Smooth muscle cell (in vitro differentiated cells): Measurements from ENCODE around the gene CORO6. TPM values are rescaled to one million over a fixed set of nuclear protein-coding genes. Genes with fewer than 3 reads are reported as not detected.

ENCODE experiments used
- DNase-seq: peaks from one replicate; lab custom pipeline; 2025; ENCODE audit not compliant: unreplicated experiment; lab: John Stamatoyannopoulos, UW
- H2AFZ ChIP-seq: fragments of 200-600 bp; sonication (generic); 2 replicates; pipeline ENCODE4 v1.6.0; 2016; ENCODE audit warnings: antibody characterized with exemption, low read depth, mild to moderate bottlenecking
- H3F3A ChIP-seq: fragments of 200-600 bp; sonication (generic); 2 replicates; pipeline ENCODE4 v1.6.0; 2017; ENCODE audit warnings: antibody characterized with exemption, low read depth
- H3K27ac ChIP-seq: fragments of 200-600 bp; sonication (generic); 2 replicates; pipeline ENCODE4 v1.5.1; 2016; ENCODE audit warnings: low read depth, mild to moderate bottlenecking
- H3K27me3 ChIP-seq: fragments of 200-600 bp; sonication (generic); 2 replicates; pipeline ENCODE4 v1.6.1; 2016; ENCODE audit warnings: low read depth, mild to moderate bottlenecking
- H3K36me3 ChIP-seq: fragments of 200-600 bp; sonication (generic); 2 replicates; pipeline ENCODE4 v1.5.1; 2016; ENCODE audit warnings: low read depth
- H3K4me1 ChIP-seq: fragments of 200-600 bp; sonication (generic); 2 replicates; pipeline ENCODE4 v1.5.1; 2016; ENCODE audit warnings: low read depth
- H3K4me2 ChIP-seq: fragments of 200-600 bp; sonication (generic); 2 replicates; pipeline ENCODE4 v1.6.0; 2016; ENCODE audit warnings: mild to moderate bottlenecking
- H3K4me3 ChIP-seq: fragments of 200-600 bp; sonication (generic); 2 replicates; pipeline ENCODE4 v1.5.1; 2016; ENCODE audit warnings: mild to moderate bottlenecking
- H3K79me2 ChIP-seq: fragments of 200-600 bp; sonication (generic); 2 replicates; pipeline ENCODE4 v1.6.0; 2016; ENCODE audit warnings: low read depth, mild to moderate bottlenecking
- H3K9ac ChIP-seq: fragments of 200-600 bp; sonication (generic); 2 replicates; pipeline ENCODE4 v1.6.0; 2016; ENCODE audit warnings: low read depth
- H3K9me3 ChIP-seq: fragments of 200-600 bp; sonication (generic); replicated peaks from 2 replicates; pipeline ENCODE4 v1.5.1; 2016; ENCODE audit warnings: low read depth
- H4K20me1 ChIP-seq: fragments of 200-600 bp; sonication (generic); 2 replicates; pipeline ENCODE4 v1.6.0; 2016; ENCODE audit warnings: low read depth
- WGBS: methylation state at CpG from one replicate; pipeline ENCODE4 v1.1.7; 2016; ENCODE audit warnings: low lambda C conversion rate; 5-methylcytosine and 5-hydroxymethylcytosine counted together
- polyA plus RNA-seq: library from polyadenylated mRNA; unstranded; fragments of >200 nt; fragmentation: Nextera tagmentation; extraction: Ambion mirVana; gene quantifications from 2 replicates; pipeline ENCODE4 v1.2.1, GENCODE V29; 2016
- total RNA-seq: library from RNA; depleted of rRNA; stranded (reverse); fragments of >200 nt; gene quantifications from 2 replicates; pipeline ENCODE4 v1.2.3, GENCODE V29; 2014
- TF ChIP-seq, protein P1 (sequence below): fragments of 200-600 bp; sonication (generic); IDR thresholded peaks from 2 replicates; pipeline ENCODE4 v1.5.1; 2017; ENCODE audit warnings: borderline replicate concordance, mild to moderate bottlenecking, antibody characterized with exemption; ENCODE audit not compliant: insufficient read depth, poor library complexity, severe bottlenecking

Gene CORO6
- total and polyA plus RNA-seq, 2 experiments from 2014 or later = 2.4 TPM

DNA sequence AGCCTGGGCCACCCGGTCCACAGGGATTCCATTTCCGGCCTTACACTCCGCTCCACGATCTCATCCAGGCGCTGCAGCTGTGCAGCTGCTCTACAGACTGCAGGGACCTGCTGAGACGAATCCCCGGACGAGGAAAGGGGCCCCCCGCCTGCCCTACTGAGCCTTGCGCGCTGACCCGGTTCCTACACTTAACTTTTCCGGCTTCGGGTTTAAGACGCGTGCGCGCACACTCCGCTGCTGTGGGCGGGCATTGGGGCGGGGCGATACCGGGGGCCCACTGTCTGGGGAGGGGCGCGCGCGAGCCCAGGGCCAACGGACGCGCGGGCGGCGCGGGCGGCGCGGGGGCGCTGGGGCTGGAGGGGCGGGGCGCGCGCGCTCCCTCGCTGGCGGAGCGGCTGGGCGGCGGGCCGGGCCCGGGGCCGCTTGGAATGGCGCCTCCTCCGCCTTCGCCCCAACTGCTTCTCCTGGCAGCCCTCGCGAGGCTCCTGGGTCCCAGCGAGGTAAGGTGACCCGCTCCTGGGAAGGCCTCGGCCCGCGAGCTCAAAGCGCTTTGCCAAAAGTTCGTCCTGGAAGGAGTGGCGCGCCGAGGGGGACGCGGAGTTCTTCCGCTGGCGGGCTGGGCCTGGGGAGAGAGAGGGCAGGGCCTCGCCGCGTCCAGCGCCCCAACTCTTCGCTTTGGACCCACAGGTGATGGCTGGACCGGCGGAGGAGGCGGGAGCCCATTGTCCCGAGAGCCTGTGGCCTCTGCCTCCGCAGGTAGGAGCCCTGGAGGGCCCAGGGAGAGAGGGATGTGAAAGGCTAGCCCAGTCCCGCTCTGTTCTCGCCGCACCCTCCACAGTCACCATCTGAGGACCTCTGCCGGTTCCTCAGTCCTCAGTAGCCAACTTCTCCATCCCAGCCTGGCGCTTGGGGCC lies 54.1 kb downstream of the CORO6 start, which contains the start of gene TP53I13:
Gene TP53I13 (plus strand): TSS at position 371 of the 914 bp plus-strand sequence. CDS start 58 bp downstream, at position 429.
- DNase-seq = peak; percentile 78
- WGBS = 1% methylated on average over 73 of the region's 85 CpGs
- Histone ChIP-seq H3K9me3 (no peaks in the 10 kb centered on the region), H3K9ac (peak within 1 kb of the TSS; percentile 4), H3K4me1 (peaks cover 28% of the 10 kb centered on the region), H3K4me3 (peak within 1 kb of the TSS; percentile 67), H3K27ac (peak within 1 kb of the TSS; percentile 26), H3K4me2 (peak within 1 kb of the TSS; percentile 91), H3K79me2 (peaks cover 7% of the 10 kb centered on the region), H3K27me3 (peaks cover 14% of the 10 kb centered on the region), H3F3A (peaks cover 7% of the 10 kb centered on the region), H4K20me1 (no peaks in the 10 kb centered on the region), H3K36me3 (no peaks in the 10 kb centered on the region), H2AFZ (peak within 1 kb of the TSS; percentile 91)
- TF ChIP-seq, protein P1, sequence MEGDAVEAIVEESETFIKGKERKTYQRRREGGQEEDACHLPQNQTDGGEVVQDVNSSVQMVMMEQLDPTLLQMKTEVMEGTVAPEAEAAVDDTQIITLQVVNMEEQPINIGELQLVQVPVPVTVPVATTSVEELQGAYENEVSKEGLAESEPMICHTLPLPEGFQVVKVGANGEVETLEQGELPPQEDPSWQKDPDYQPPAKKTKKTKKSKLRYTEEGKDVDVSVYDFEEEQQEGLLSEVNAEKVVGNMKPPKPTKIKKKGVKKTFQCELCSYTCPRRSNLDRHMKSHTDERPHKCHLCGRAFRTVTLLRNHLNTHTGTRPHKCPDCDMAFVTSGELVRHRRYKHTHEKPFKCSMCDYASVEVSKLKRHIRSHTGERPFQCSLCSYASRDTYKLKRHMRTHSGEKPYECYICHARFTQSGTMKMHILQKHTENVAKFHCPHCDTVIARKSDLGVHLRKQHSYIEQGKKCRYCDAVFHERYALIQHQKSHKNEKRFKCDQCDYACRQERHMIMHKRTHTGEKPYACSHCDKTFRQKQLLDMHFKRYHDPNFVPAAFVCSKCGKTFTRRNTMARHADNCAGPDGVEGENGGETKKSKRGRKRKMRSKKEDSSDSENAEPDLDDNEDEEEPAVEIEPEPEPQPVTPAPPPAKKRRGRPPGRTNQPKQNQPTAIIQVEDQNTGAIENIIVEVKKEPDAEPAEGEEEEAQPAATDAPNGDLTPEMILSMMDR = no peak

DNA sequence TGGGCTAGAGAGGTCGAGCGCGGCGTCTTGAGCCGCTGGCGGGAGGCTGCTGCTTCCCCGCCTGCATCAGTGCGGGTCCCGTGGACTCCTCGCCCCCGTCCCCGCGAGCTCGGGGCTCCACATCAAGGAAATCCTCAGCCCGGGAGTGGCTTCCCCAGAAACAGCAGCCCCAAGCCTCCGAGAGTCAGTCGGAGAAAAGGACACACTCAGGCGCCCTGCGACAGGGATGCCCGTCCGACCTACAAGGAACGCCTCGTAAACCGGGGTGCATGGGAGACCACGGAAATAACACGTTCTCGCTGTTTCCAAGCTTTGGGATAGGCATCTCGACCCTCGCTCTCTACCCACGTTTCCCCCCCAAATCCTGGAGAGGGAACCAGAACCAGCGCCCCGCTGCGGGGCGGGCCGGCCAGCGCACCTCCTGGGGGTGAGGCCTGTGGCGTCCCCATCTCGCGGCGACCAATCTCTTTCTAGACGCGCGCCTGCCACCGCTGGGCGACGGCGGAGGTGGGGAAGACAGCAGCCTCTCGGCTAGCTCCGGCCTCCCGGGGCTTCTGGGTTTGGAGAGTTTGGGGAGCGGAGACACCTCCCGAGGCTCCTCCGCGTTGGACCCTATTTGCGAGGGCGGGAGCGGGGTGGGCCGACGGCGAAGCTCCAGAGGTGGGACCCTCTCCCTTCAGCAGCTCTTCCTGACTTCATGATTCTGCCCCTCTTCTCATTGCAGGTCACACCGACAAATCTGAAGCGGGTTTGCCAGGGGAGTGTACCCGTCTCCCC lies 55.0 kb downstream of the CORO6 start:
- WGBS = 1% methylated on average over 55 of the region's 63 CpGs
- Histone ChIP-seq H3K27ac (peak overlapping the region; percentile 20), H3F3A (peaks cover 7% of the 10 kb centered on the region), H3K4me1 (peaks cover 27% of the 10 kb centered on the region), H3K79me2 (peaks cover 7% of the 10 kb centered on the region), H3K4me3 (peak overlapping the region; percentile 67), H3K36me3 (no peaks in the 10 kb centered on the region), H2AFZ (peak overlapping the region; percentile 91), H3K27me3 (peaks cover 14% of the 10 kb centered on the region), H4K20me1 (no peaks in the 10 kb centered on the region), H3K9me3 (no peaks in the 10 kb centered on the region), H3K4me2 (peak overlapping the region; percentile 91), H3K9ac (peak overlapping the region; percentile 4)
- DNase-seq = peak; percentile 59
- TF ChIP-seq, protein P1 = peak; percentile 21

DNA sequence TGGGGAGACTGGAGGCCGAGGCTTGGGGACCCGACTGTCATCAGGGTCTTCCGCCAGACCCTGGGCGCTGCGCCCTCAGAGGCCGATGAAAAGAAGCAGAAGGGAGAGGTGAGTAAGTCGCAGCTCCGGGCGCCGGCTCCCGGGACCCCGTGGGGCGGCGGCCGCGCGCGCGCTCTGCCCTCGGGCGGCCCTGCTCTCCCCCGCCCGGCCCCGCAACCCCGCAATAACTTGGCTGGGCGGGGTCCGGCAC lies 55.5 kb downstream of the CORO6 start:
- under 1% methylated on average over 22 of the region's 27 CpGs for WGBS
- peaks cover 7% of the 10 kb centered on the region for H3F3A ChIP-seq
- H3K36me3 ChIP-seq = no peaks in the 10 kb centered on the region
- H3K27ac ChIP-seq = peak overlapping the region; percentile 20
- H3K4me1 ChIP-seq = peaks cover 22% of the 10 kb centered on the region
- no peak for DNase-seq
- H3K4me2 ChIP-seq = peak overlapping the region; percentile 91
- peaks cover 7% of the 10 kb centered on the region for H3K79me2 ChIP-seq
- TF ChIP-seq, protein P1 = no peak
- no peaks in the 10 kb centered on the region for H4K20me1 ChIP-seq
- H3K4me3 ChIP-seq = peak overlapping the region; percentile 67
- H3K9me3 ChIP-seq = no peaks in the 10 kb centered on the region
- H2AFZ ChIP-seq = peak overlapping the region; percentile 91
- peak overlapping the region; percentile 4 for H3K9ac ChIP-seq
- peaks cover 14% of the 10 kb centered on the region for H3K27me3 ChIP-seq
